ENCODE results near the gene RPS8. TPM values are rescaled to one million over a fixed set of nuclear protein-coding genes. Genes with fewer than 3 reads are reported as not detected.
"Not testable (repeated sequence)": the region's sequence is repeated elsewhere in the genome, so short reads cannot be mapped to it uniquely, and the experiment has no call there.

RPS8 gene
- total RNA-seq, 1 donor from 2014 or later = 2,356 TPM

DNA sequence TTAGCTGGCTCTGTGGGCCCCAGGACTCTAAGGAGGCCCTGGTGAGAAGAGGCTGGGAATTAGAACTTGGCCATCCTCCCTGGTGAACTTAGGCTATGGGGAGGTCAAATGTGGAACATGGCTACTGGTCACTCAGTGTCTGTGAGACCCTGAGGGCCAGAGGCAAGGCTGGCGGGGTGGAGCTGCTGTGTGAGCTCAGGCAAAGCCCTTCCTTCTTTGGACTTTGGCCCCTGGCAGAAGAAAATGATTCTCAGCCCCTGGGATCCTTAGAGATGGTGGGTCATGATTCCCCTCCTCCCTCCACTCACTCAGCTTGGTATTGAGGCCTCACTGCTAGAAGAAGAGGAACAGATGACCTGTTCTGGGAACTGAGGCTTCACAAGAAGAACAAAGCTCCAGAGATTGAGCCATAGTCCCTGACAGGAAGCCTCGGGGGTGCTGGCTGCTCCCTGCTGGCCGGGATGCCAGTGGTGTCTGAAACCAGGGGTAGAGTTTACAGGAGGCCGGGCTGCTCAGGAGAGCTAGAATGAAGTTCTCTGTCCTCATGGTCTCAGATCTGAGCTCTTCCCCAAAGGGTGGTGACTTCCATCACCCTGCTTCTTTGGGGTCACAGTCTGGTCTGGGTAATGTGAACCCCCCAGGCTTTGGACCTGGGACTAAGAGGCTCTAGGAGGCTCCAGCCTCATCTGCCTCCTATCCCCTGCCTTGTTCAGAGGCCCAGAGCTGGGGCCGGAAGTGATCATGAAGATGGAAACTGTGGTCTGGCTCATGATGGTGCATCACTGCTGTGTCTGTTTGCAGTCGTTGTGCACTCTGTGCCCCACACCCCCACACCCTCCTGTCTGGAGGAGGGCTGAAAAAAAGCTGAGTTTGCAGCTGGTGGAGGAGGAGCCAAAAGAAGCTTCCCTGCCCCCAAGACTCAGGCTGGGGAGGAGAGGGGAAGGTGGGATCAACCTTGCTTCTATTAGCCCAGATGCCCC, 33.9 kb downstream of the RPS8 start:
- Mint-ChIP-seq H3K27ac (peak overlapping the region; percentile 99), H3K27me3 (ENCODE audit: low read depth) (no peaks in the 10 kb centered on the region), H3K9me3 (no peaks in the 10 kb centered on the region), H3K4me1 (ENCODE audit: low read depth) (peaks cover 63% of the 10 kb centered on the region), H3K36me3 (ENCODE audit: low read depth) (peaks cover 75% of the 10 kb centered on the region), H3K4me3 (ENCODE audit: low read depth) (peak overlapping the region; percentile 75)
- intact Hi-C loops (cut with micrococcal nuclease) = loop anchor here (1.0 to 10.0 kb wide), 7 partner anchors 8 to 876 kb away; partner anchors contain the start of genes ARMH1, GPBP1L1, KIF2C and NASP
- DNase-seq (ENCODE audit: low spot score) = peak; percentile 88

DNA sequence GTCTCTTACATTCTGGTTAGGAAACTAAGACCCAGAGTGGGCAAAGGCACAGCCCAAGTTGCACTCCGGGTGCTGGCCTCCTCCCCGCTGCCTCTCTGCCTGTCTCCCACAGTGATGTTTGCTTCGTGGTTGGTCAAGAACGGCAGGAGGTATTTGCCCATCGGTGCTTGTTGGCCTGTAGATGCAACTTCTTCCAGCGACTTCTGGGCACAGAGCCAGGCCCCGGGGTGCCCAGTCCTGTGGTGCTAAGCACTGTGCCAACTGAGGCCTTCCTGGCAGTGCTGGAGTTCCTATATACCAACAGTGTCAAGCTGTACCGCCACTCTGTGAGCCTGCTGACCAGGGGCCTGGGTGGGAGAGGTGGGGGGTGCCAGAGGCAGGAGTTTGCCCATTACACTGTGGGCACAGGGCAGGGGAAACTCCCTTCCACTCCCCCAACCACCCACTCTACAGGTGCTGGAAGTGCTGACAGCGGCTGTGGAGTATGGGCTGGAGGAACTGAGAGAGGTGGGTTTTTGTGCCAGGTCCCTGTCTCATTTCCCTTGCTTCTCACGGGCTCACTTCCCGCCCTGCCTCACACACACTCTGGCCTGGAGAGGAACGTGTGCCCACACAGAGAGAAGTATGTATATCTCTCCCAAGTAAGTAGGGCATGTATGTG, 34.9 kb downstream of the RPS8 start:
- Mint-ChIP-seq H3K4me1 (ENCODE audit: low read depth) (peaks cover 65% of the 10 kb centered on the region), H3K36me3 (ENCODE audit: low read depth) (peaks cover 74% of the 10 kb centered on the region), H3K27ac (peak overlapping the region; percentile 99), H3K9me3 (no peaks in the 10 kb centered on the region), H3K4me3 (ENCODE audit: low read depth) (peak overlapping the region; percentile 75), H3K27me3 (ENCODE audit: low read depth) (no peaks in the 10 kb centered on the region)
- DNase-seq (ENCODE audit: low spot score) = no peak
- intact Hi-C loops (cut with micrococcal nuclease) = no loop called here

DNA sequence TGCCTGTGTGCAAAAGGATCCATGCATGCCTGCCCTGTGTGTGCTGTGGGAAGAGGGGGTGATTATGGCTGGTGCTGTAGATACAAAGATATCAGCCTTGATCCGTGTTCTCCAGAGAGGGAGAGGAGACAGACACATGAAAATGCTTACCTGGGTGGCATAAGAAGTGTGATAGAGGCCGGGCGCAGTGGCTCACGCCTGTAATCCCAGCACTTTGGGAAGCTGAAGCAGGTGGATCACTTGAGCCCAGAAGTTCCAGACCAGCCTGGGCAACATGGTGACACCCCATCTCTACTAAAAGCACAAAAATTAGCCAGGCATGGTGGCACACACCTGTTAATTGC, 35.4 kb downstream of the RPS8 start:
- intact Hi-C loops (cut with micrococcal nuclease); H3K9me3 Mint-ChIP-seq: not testable (repeated sequence)
- H3K27ac Mint-ChIP-seq = peak overlapping the region; percentile 99

DNA sequence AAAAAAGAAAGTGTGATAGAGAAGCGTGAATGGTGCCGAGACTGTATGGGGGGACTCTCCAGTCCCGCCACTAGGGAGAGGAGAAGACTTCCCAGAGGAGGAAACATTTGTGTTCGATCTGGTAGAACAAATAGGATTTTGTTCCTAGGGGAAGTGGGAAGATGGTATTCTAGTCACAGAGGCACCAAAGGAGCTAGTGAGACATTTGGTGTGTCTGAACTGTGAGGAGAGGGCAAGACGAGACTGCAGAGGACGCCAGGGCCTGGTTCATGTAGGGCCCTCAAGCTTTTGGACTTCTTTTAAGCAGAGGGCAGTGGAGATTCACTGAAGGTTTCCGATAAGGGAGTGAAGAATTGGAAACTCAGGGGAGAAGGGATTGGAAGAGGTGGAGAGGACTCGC, 35.9 kb downstream of the RPS8 start:
- H3K27me3 Mint-ChIP-seq (ENCODE audit: low read depth) = no peaks in the 10 kb centered on the region
- H3K4me3 Mint-ChIP-seq (ENCODE audit: low read depth) = peak overlapping the region; percentile 1
- intact Hi-C loops (cut with micrococcal nuclease) = no loop called here
- no peak for DNase-seq (ENCODE audit: low spot score)
- H3K27ac Mint-ChIP-seq = peak overlapping the region; percentile 99
- H3K4me1 Mint-ChIP-seq (ENCODE audit: low read depth) = peaks cover 64% of the 10 kb centered on the region
- peaks cover 74% of the 10 kb centered on the region for H3K36me3 Mint-ChIP-seq (ENCODE audit: low read depth)
- H3K9me3 Mint-ChIP-seq = no peaks in the 10 kb centered on the region

More for the DNA sequence above, 35.4 kb downstream of the RPS8 start:
- H3K4me3 Mint-ChIP-seq (ENCODE audit: low read depth); DNase-seq (ENCODE audit: low spot score); H3K27me3 Mint-ChIP-seq (ENCODE audit: low read depth): not testable (repeated sequence)
- H3K36me3 Mint-ChIP-seq (ENCODE audit: low read depth) = peaks cover 74% of the 10 kb centered on the region
- peaks cover 64% of the 10 kb centered on the region for H3K4me1 Mint-ChIP-seq (ENCODE audit: low read depth)

DNA sequence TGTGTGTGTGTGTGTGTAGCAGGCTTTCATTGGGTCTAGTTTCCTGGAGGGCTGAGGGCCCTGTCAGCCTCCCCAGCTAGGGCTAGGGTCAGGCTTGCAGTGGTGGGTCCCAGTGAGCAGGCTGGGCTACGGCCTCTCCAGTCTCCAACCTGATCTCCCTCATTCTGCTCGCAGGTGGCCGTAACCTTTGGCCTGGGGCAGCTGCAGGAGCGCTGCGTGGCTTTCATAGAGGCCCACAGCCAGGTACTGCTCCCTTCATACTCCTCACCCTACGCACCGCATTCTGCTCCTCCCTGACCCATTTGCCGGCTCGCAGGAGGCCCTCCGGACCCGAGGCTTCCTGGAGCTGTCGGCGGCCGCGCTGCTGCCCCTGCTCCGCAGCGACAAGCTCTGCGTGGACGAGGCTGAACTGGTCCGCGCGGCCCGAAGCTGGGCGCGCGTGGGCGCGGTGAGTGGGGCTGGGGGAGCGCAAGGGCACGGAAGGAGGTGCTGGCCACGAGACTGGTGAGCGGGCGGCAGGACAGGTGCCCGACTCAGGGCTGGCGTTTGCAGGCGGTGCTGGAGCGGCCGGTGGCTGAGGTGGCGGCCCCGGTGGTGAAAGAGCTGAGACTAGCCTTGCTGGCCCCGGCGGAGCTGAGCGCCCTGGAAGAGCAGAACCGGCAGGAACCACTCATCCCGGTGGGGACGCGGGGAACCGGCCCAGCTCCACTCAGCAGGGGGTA, 37.6 kb downstream of the RPS8 start:
- no peak for DNase-seq (ENCODE audit: low spot score)
- H3K4me3 Mint-ChIP-seq (ENCODE audit: low read depth) = no peak overlapping the region
- peaks cover 57% of the 10 kb centered on the region for H3K4me1 Mint-ChIP-seq (ENCODE audit: low read depth)
- peak overlapping the region; percentile 85 for H3K27ac Mint-ChIP-seq
- intact Hi-C loops (cut with micrococcal nuclease) = no loop called here
- H3K9me3 Mint-ChIP-seq = no peaks in the 10 kb centered on the region
- no peaks in the 10 kb centered on the region for H3K27me3 Mint-ChIP-seq (ENCODE audit: low read depth)
- peaks cover 73% of the 10 kb centered on the region for H3K36me3 Mint-ChIP-seq (ENCODE audit: low read depth)

DNA sequence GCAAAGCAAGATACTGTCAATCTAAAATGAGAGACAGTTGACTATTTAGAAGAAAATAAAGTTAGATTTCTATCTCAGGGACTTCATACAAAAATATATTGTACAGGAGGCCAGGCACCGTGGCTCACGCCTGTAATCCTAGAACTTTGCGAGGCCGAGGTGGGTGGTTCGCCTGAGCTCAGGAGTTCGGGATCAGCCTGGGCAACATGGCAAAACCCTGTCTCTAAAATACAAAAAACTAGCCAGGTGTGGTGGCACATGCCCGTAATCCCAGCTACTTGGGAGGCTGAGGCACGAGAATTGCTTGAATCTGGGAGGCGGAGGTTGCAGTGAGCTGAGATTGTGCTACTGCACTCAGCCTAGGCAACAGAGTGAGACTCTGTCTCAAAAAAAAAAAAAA, 40.6 kb downstream of the RPS8 start:
- DNase-seq (ENCODE audit: low spot score); intact Hi-C loops (cut with micrococcal nuclease); H3K27me3 Mint-ChIP-seq (ENCODE audit: low read depth); H3K9me3 Mint-ChIP-seq: not testable (repeated sequence)
- peaks cover 49% of the 10 kb centered on the region for H3K4me1 Mint-ChIP-seq (ENCODE audit: low read depth)
- peak overlapping the region; percentile 90 for H3K4me3 Mint-ChIP-seq (ENCODE audit: low read depth)
- peaks cover 54% of the 10 kb centered on the region for H3K36me3 Mint-ChIP-seq (ENCODE audit: low read depth)
- H3K27ac Mint-ChIP-seq = peak overlapping the region; percentile 18

DNA sequence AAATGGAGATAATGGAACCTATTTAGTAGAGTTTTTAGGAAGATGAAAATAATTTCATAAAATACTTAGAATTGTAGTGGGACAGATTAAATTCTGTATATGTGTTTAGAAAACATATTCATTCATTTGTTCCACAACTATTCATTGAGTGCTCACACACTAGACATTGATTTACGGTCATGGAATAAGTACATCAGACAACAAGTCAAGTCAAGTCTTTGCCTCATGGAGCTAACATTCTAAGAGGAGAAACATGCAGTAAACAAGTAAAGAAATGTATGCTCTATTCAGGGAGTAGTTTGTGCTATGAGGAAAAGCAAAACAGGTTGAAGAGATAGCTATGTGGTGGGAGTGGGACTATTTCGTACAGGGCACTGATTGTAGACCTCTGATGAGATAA, 42.0 kb downstream of the RPS8 start:
- intact Hi-C loops (cut with micrococcal nuclease) = no loop called here
- Mint-ChIP-seq H3K4me3 (ENCODE audit: low read depth) (peak overlapping the region; percentile 20), H3K9me3 (no peaks in the 10 kb centered on the region), H3K27me3 (ENCODE audit: low read depth) (no peaks in the 10 kb centered on the region), H3K36me3 (ENCODE audit: low read depth) (peaks cover 41% of the 10 kb centered on the region), H3K27ac (peak overlapping the region; percentile 17), H3K4me1 (ENCODE audit: low read depth) (peaks cover 39% of the 10 kb centered on the region)
- no peak for DNase-seq (ENCODE audit: low spot score)

DNA sequence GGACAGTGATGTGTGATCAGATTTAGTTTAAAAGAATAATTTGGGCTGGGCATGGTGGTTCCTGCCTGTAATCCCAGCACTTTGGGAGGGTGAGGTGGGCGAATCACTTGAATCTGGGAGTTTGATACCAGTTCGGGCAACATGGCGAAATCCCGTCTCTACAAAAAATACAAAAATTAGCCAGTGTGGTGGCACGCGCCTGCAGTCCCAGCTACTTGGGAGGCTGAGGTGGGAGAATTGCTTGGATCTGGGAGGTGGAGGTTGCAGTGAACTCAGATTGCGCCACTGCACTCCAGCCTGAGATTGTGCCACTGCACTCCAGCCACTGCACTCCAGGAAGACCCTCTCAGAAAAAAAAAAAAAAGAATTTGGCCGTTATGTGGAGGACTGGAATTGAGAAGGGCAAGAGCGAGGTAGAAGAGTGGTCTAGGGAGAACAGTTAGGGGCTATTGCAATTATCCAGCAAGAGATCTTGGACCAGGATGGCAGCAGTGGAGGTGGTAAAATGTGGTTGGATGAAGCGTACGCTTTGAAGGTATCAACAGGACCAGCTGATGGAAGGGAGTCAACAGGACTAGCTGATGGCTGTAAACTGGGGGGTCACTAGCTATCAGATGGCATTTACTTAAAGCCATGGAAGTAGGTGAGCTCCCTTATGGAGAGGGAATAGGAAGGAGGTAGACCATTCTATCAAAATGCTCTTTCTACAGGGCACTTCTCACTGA, 42.6 kb downstream of the RPS8 start:
- DNase-seq (ENCODE audit: low spot score) = no peak
- peaks cover 39% of the 10 kb centered on the region for H3K4me1 Mint-ChIP-seq (ENCODE audit: low read depth)
- H3K36me3 Mint-ChIP-seq (ENCODE audit: low read depth) = peaks cover 38% of the 10 kb centered on the region
- H3K9me3 Mint-ChIP-seq = no peaks in the 10 kb centered on the region
- peak overlapping the region; percentile 78 for H3K4me3 Mint-ChIP-seq (ENCODE audit: low read depth)
- peak overlapping the region; percentile 83 for H3K27ac Mint-ChIP-seq
- no peaks in the 10 kb centered on the region for H3K27me3 Mint-ChIP-seq (ENCODE audit: low read depth)
- intact Hi-C loops (cut with micrococcal nuclease) = no loop called here

DNA sequence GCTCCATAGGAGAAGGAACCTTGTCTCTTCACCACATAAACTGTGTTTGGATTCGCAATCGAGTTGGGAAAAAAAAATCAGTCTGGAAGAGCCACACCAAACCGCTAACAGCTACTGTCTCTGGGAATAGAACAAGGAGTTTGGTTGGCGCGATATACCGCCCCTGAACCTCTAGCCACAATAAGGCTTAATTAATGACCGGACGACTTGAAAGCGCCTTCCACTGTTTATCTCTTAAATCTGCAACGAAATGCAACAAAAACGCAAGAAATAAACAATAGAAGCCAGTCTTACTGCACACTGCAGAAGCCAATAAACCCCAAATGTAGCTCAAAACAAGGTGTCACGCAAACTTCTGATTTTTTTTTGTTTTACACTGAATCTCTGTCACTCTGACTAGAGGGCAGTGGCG, 43.9 kb downstream of the RPS8 start:
- no peaks in the 10 kb centered on the region for H3K27me3 Mint-ChIP-seq (ENCODE audit: low read depth)
- H3K4me3 Mint-ChIP-seq (ENCODE audit: low read depth) = peak overlapping the region; percentile 88
- no peak for DNase-seq (ENCODE audit: low spot score)
- intact Hi-C loops (cut with micrococcal nuclease) = no loop called here
- H3K9me3 Mint-ChIP-seq = no peaks in the 10 kb centered on the region
- peaks cover 31% of the 10 kb centered on the region for H3K36me3 Mint-ChIP-seq (ENCODE audit: low read depth)
- H3K4me1 Mint-ChIP-seq (ENCODE audit: low read depth) = peaks cover 36% of the 10 kb centered on the region
- peak overlapping the region; percentile 98 for H3K27ac Mint-ChIP-seq

DNA sequence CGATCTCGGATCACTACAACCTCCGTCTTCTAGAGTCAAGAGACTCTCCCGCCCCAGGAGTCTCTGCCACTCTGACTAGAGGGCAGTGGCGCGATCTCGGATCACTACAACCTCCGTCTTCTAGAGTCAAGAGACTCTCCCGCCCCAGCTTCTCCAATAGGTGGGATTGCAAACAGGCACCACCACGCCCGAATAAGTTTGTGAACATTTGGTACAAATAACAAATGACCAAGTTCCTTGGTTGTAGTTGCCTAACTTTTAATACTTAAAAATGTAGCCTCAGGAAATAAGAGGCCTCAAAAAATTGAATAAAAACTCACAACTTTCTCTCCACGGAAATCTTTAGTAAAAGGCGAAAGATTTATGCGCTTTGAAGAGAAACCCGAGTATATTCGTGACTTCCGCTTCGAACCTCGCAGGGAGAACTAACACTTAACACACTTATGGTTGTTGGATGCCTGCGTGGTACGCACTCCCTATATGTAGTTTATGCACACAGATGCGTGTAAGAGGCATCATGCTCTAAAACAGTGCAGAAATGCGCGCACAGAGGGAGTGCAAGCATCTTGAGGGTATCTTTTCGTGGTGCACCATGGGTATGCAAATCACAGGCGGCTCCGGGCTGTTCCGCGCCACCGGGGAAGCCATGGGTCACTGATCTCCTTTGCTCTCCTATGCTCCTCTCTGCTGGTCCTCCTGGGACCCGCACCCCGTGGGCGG, 44.4 kb downstream of the RPS8 start:
- Mint-ChIP-seq H3K4me1 (ENCODE audit: low read depth) (peaks cover 35% of the 10 kb centered on the region), H3K4me3 (ENCODE audit: low read depth) (peak overlapping the region; percentile 88), H3K27ac (peak overlapping the region; percentile 98), H3K27me3 (ENCODE audit: low read depth) (no peaks in the 10 kb centered on the region), H3K36me3 (ENCODE audit: low read depth) (peaks cover 26% of the 10 kb centered on the region), H3K9me3 (no peaks in the 10 kb centered on the region)
- intact Hi-C loops (cut with micrococcal nuclease) = loop anchor here (1.0 to 5.0 kb wide), 4 partner anchors 12 to 193 kb away; partner anchors contain the start of genes BEST4, DYNLT4, HECTD3 and RNU5D-1
- DNase-seq (ENCODE audit: low spot score) = peak; percentile 84

DNA sequence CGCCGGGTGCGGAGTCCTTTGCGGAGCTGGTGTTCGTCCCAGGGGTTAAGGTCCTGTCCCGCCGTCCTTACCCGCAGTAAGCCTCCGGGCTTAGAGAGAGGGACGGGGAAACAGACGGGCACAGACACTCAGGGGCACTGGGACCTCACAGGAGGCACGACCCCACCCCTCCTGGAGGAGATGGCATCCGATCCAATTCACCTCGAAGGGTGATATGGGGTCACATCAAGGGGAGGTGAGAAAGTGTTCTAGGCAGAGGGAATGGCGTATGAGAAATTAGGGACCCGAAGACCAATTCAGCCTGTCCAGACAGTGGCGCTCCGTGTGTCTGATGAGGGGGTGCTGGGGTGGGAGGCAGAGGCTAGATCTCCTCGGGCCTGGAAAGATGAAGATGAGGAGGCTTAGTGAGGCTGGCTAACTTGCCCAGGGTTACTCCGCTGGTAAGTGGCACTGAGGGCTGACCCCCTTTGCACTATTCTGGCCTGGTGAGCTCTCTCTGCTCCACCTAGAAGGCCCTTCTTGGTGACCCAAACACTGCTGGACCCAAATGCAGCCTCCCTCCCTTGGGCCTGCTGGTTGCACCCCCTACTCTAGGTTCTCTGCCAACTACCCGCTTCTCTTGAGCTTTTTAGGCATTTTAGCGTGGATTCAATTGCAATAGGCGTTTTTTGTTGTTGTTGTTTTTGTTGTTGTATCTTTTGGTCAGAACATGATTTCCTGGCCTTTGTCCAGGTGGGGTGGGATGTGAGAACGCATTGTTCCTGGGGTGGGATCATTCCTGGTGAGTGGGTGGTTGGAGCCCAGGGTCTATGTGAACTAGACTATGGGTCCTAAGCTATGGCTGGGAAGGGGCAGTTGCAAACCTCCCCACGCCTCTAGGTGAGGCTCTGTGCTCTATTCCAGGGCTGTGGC, 45.2 kb downstream of the RPS8 start:
- H3K4me1 Mint-ChIP-seq (ENCODE audit: low read depth) = peaks cover 28% of the 10 kb centered on the region
- H3K36me3 Mint-ChIP-seq (ENCODE audit: low read depth) = peaks cover 18% of the 10 kb centered on the region
- peak overlapping the region; percentile 98 for H3K27ac Mint-ChIP-seq
- H3K27me3 Mint-ChIP-seq (ENCODE audit: low read depth) = no peaks in the 10 kb centered on the region
- H3K4me3 Mint-ChIP-seq (ENCODE audit: low read depth) = peak overlapping the region; percentile 88
- no peaks in the 10 kb centered on the region for H3K9me3 Mint-ChIP-seq
- intact Hi-C loops (cut with micrococcal nuclease) = loop anchor here (1.0 to 5.0 kb wide), 4 partner anchors 13 to 192 kb away; partner anchors contain the start of genes BEST4, DYNLT4, HECTD3 and RNU5D-1
- DNase-seq (ENCODE audit: low spot score) = no peak
